Activated B cell treated with CpG ODN at 0.5 μM for 24 hours (primary cell): ENCODE data around the gene CHKB. TPM values are rescaled to one million over a fixed set of nuclear protein-coding genes. Genes with fewer than 3 reads are reported as not detected.
A peak's percentile ranks its signal among the peaks of the same experiment; 100 is the strongest.

ENCODE experiments used
- ATAC-seq: fragments of 200-7000 bp; cut with Tn5 transposase; one replicate; pipeline ENCODE4 v1.10.0; 2021; ENCODE audit warnings: low read depth, mild to moderate bottlenecking, moderate library complexity
- CTCF ChIA-PET: fragments of 350-600 bp; sonication (Branson Sonifier 250); formaldehyde crosslinking; loops from one replicate; lab custom pipeline; 2021; ENCODE audit warnings: antibody characterized with exemption; lab: Charles Lee
- POLR2A ChIA-PET: fragments of 350-600 bp; sonication (Branson Sonifier 250); formaldehyde crosslinking; loops from one replicate; lab custom pipeline; 2021; ENCODE audit warnings: antibody characterized with exemption; lab: Charles Lee
- DNase-seq: peaks from one replicate; pipeline ENCODE4 v3.0.0; 2022
- H3K27ac Mint-ChIP-seq: one replicate; pipeline ENCODE4 v1.8.0; 2020; ENCODE audit warnings: mixed read lengths
- H3K27me3 Mint-ChIP-seq: one replicate; pipeline ENCODE4 v1.8.0; 2021; ENCODE audit warnings: mixed read lengths
- H3K36me3 Mint-ChIP-seq: one replicate; pipeline ENCODE4 v1.8.0; 2021; ENCODE audit warnings: low read depth, mixed read lengths
- H3K4me1 Mint-ChIP-seq: one replicate; pipeline ENCODE4 v1.8.0; 2021; ENCODE audit warnings: mixed read lengths
- H3K4me3 Mint-ChIP-seq: one replicate; pipeline ENCODE4 v1.8.0; 2020; ENCODE audit warnings: mild to moderate bottlenecking, mixed read lengths
- H3K9me3 Mint-ChIP-seq: one replicate; pipeline ENCODE4 v1.8.0; 2020; ENCODE audit warnings: mixed read lengths
- intact Hi-C: fragments of 100-400 bp; cut with micrococcal nuclease; formaldehyde crosslinking; loops from one replicate; pipeline ENCODE4 v1.15.1; 2024
- total RNA-seq: library from RNA; stranded (reverse); gene quantifications from 2 replicates; pipeline ENCODE4 v1.2.3, GENCODE V29; 2022
- TF ChIP-seq, protein P1 (sequence below): fragments of 200-600 bp; IDR thresholded peaks from one replicate; pipeline ENCODE4 v1.8.0; 2022; ENCODE audit warnings: antibody characterized with exemption, mild to moderate bottlenecking

Gene CHKB
- total RNA-seq, 1 donor from 2014 or later: 158 TPM

DNA sequence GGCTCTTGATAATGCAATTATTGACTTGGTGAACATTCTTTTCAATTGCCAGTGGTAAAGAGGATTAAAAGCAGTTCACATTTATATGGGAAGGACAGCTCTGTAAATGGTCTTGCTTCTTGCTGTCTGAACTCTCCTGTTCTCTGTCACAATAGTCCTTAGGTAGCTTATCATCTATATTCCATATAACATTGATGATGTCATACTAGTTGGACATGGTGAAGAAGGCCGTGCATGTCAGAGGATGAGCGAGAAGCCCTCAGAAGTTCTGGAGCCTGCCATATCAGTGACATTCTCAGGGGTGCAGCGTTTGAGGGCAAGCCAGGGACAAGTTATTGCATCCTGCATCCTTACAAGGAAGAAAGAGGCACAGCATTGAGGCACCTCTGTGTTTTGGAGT is 2.6 kb upstream of the CHKB start:
- ATAC-seq (no peak), DNase-seq (no peak)
- H3K36me3 Mint-ChIP-seq: peaks cover 5% of the 10 kb centered on the region
- intact Hi-C loops: no loop called here
- TF ChIP-seq, protein P1, sequence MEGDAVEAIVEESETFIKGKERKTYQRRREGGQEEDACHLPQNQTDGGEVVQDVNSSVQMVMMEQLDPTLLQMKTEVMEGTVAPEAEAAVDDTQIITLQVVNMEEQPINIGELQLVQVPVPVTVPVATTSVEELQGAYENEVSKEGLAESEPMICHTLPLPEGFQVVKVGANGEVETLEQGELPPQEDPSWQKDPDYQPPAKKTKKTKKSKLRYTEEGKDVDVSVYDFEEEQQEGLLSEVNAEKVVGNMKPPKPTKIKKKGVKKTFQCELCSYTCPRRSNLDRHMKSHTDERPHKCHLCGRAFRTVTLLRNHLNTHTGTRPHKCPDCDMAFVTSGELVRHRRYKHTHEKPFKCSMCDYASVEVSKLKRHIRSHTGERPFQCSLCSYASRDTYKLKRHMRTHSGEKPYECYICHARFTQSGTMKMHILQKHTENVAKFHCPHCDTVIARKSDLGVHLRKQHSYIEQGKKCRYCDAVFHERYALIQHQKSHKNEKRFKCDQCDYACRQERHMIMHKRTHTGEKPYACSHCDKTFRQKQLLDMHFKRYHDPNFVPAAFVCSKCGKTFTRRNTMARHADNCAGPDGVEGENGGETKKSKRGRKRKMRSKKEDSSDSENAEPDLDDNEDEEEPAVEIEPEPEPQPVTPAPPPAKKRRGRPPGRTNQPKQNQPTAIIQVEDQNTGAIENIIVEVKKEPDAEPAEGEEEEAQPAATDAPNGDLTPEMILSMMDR: no peak
- H3K4me3 Mint-ChIP-seq: no peak overlapping the region
- ChIA-PET CTCF (no interaction called here), POLR2A (interaction anchor here (0.8 kb wide), 1 partner anchor 11 kb away, joined by 3 read pairs; no protein-coding TSS in a partner anchor)
- H3K27me3 Mint-ChIP-seq: no peaks in the 10 kb centered on the region
- H3K9me3 Mint-ChIP-seq: no peaks in the 10 kb centered on the region
- peaks cover 25% of the 10 kb centered on the region for H3K4me1 Mint-ChIP-seq
- no peak overlapping the region for H3K27ac Mint-ChIP-seq

DNA sequence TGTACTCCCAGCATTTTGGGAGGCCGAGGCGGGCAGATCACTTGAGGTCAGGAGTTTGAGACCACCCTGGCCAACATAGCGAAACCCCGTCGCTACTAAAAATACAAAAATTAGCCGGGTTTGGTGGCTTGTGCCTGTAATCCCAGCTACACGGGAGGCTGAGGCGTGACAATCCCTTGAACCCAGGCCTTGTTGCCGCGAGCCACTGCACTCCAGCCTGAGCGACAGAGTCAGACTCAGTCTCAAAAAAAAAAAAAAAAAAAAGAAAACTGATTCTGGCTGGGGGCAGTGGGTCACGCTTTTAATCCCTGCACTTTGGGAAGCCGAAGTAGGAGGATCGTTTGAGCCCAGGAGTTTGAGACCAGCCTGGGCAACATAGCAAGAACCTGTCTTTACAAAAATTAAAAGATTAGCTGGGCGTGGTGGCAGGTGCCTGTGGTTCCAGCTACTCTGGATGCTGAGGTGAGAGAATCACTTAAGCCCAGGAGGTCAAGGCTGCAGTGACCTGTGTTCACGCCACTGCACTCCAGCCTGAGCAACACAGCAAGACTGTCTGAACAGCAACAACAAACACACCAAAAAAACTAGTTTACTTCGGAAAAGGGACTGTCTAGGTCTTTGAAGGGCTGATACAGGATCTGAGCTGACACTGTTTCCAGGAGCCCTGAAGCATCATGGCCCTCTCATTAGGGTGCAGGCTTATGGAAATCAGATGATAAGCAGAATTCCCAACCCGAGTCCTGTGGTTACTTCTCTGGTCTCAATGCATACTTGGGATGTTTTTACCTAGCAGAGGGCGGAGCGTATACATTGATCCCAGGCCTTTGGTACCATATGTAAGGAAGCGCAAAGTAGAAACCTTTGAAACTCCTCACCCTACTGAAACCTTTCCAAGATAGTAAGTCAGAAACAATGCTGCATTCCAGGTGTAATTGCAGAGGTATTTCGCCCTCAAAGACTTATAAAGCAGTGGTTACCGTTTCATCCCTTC is 1.8 kb upstream of the CHKB start:
- H3K4me1 Mint-ChIP-seq: peaks cover 26% of the 10 kb centered on the region
- no peak for DNase-seq
- POLR2A ChIA-PET: interaction anchor here (0.7 to 3.6 kb wide), 4 partner anchors 10 to 57 kb away, joined by 3 to 101 read pairs (median 11); partner anchors contain the start of genes SCO2 and TYMP

DNA sequence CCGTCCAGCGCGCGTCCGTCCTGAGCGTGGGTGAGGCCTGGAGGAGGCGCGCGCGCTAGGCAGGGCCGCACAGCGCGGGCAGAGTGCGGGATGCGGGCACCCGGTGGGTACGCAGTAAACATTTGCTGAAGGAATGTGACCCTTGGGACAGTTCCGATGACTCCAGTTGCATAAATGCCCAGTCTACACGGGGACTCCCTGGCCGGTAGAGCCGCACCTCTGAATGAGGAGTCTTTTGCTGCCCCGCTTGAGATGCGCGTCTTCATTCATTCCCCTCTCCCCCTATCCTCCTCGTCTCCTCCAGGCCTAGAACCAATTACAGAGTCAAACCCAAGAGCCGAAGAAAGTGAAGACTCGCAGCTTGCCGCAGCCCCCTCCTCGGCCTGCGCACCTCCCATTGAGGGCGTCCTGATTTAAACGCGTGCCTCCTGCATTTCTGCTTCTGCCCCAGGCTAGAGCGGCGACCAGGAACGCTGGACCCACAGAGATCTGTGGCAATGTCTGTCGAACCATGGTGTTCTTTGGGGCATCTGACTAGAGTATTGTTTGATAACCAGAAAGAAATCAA is 729 bp upstream of the CHKB start:
- CTCF ChIA-PET: interaction anchor here (0.5 to 1.7 kb wide), 3 partner anchors 20 to 86 kb away, joined by 3 to 9 read pairs (median 4); partner anchors contain the start of genes SCO2 and SYCE3

More for the DNA sequence above, 1.8 kb upstream of the CHKB start:
- Mint-ChIP-seq H3K27ac (no peak overlapping the region), H3K27me3 (no peaks in the 10 kb centered on the region), H3K4me3 (peak overlapping the region; percentile 87), H3K36me3 (peaks cover 13% of the 10 kb centered on the region), H3K9me3 (no peaks in the 10 kb centered on the region)
- ATAC-seq: no peak
- intact Hi-C loops: no loop called here
- CTCF ChIA-PET: interaction anchor here (0.5 to 0.9 kb wide), 2 partner anchors 21 to 87 kb away, joined by 3 to 4 read pairs; partner anchors contain the start of gene SYCE3
- TF ChIP-seq, protein P1: no peak

DNA sequence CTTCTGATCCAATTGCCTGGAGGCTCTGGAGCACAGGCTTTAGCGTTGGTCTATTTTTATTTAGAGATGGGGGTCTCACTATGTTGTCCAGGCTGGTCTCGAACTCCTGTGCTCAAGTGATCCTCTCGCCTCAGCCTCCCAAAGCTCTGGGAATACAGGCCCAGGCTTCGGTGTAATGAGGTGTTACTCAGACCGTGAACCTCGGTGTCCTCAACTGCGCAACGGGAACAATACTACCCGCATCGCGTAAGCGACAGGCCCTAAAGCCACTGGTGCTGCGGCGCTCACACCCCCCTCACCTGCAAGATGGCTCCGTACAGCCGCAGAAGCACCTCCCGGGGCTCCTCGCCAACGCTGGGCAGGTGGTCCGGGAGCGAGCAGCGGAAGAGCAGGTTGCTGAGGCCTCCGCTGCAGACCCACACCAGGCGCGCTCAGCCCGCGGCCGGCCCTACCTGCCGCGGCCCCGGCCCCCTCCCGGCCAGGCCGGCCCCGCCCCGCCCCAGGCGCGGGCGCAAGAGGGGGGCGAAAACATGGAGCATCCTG is 628 bp downstream of the CHKB start:
- H3K4me1 Mint-ChIP-seq: peaks cover 28% of the 10 kb centered on the region
- POLR2A ChIA-PET: interaction anchor here (0.7 to 3.6 kb wide), 17 partner anchors 13 to 266 kb away, joined by 3 to 101 read pairs (median 7); partner anchors contain the start of genes KLHDC7B, LMF2, NCAPH2 and SCO2
- no peak for ATAC-seq

More for the DNA sequence above, 729 bp upstream of the CHKB start:
- Mint-ChIP-seq H3K27ac (peak overlapping the region; percentile 41), H3K4me1 (peaks cover 26% of the 10 kb centered on the region), H3K36me3 (peaks cover 16% of the 10 kb centered on the region), H3K4me3 (peak overlapping the region; percentile 87), H3K27me3 (no peaks in the 10 kb centered on the region), H3K9me3 (no peaks in the 10 kb centered on the region)
- POLR2A ChIA-PET: interaction anchor here (0.8 to 3.6 kb wide), 12 partner anchors 14 to 113 kb away, joined by 4 to 101 read pairs (median 7); partner anchors contain the start of genes KLHDC7B, LMF2, NCAPH2 and SCO2
- ATAC-seq: peak; percentile 10
- DNase-seq: no peak
- intact Hi-C loops: loop anchor here (1.0 to 2.0 kb wide), 5 partner anchors 17 to 241 kb away; partner anchors contain the start of genes ARSA, MAPK8IP2 and PPP6R2
- TF ChIP-seq, protein P1: no peak

More for the DNA sequence above, 628 bp downstream of the CHKB start:
- CTCF ChIA-PET: interaction anchor here (1.7 kb wide), 1 partner anchor 56 kb away, joined by 9 read pairs; the partner anchor contains the start of gene SCO2
- intact Hi-C loops: loop anchor here (1.0 to 2.0 kb wide), 9 partner anchors 19 to 239 kb away; partner anchors contain the start of genes ARSA, MAPK8IP2, NCAPH2 and PPP6R2
- Mint-ChIP-seq H3K36me3 (peaks cover 16% of the 10 kb centered on the region), H3K4me3 (peak overlapping the region; percentile 87), H3K27me3 (no peaks in the 10 kb centered on the region), H3K27ac (peak overlapping the region; percentile 84), H3K9me3 (no peaks in the 10 kb centered on the region)
- TF ChIP-seq, protein P1: no peak
- DNase-seq: no peak
